Loucy (cell line): ENCODE measurements around the gene C7orf33.

Experiments
- H2AFZ ChIP-seq: fragments of 200-600 bp; sonication (generic); 2 replicates; pipeline ENCODE4 v1.6.0; 2016; ENCODE audit warnings: antibody characterized with exemption, mild to moderate bottlenecking, low read length, moderate library complexity
- H3F3A ChIP-seq: fragments of 200-600 bp; 2 replicates; pipeline ENCODE4 v1.6.0; 2016; ENCODE audit warnings: antibody characterized with exemption, low read depth, mild to moderate bottlenecking
- H3K27me3 ChIP-seq: fragments of 200-600 bp; sonication (generic); 2 replicates; pipeline ENCODE4 v1.6.1; 2014; ENCODE audit warnings: low read length, mild to moderate bottlenecking; ENCODE audit not compliant: insufficient read depth, poor library complexity, severe bottlenecking
- H3K36me3 ChIP-seq: fragments of 200-600 bp; sonication (generic); 2 replicates; pipeline ENCODE4 v1.6.1; 2016; ENCODE audit warnings: low read length; ENCODE audit not compliant: insufficient read depth
- H3K4me1 ChIP-seq: fragments of 200-600 bp; sonication (generic); 2 replicates; pipeline ENCODE4 v1.5.1; 2014; ENCODE audit warnings: low read length, mild to moderate bottlenecking; ENCODE audit not compliant: insufficient read depth, poor library complexity, severe bottlenecking
- H3K4me2 ChIP-seq: fragments of 200-600 bp; sonication (generic); 2 replicates; pipeline ENCODE4 v1.6.0; 2014; ENCODE audit warnings: antibody characterized with exemption, low read length, low read depth, mild to moderate bottlenecking; ENCODE audit not compliant: poor library complexity, severe bottlenecking
- H3K4me3 ChIP-seq: fragments of 200-600 bp; sonication (generic); 2 replicates; pipeline ENCODE4 v1.5.1; 2014; ENCODE audit warnings: low read length, mild to moderate bottlenecking, mixed read lengths; ENCODE audit not compliant: poor library complexity, severe bottlenecking
- H3K79me2 ChIP-seq: fragments of 200-600 bp; sonication (generic); 2 replicates; pipeline ENCODE4 v1.6.1; 2014; ENCODE audit warnings: low read length; ENCODE audit not compliant: insufficient read depth
- H3K9ac ChIP-seq: fragments of 200-600 bp; sonication (generic); 2 replicates; pipeline ENCODE4 v1.6.0; 2014; ENCODE audit warnings: mild to moderate bottlenecking, low read depth, low read length, moderate library complexity; ENCODE audit not compliant: poor library complexity, severe bottlenecking
- H3K9me2 ChIP-seq: fragments of 200-600 bp; sonication (generic); replicated peaks from 2 replicates; pipeline ENCODE4 v1.6.1; 2016; ENCODE audit warnings: low read depth, low read length, mixed read lengths
- H3K9me3 ChIP-seq: fragments of 200-600 bp; sonication (generic); 2 replicates; pipeline ENCODE4 v1.6.1; 2014; ENCODE audit warnings: mild to moderate bottlenecking, antibody characterized with exemption, low read length, low read depth; ENCODE audit not compliant: insufficient read depth
- H4K20me1 ChIP-seq: fragments of 200-600 bp; sonication (generic); 2 replicates; pipeline ENCODE4 v1.6.0; 2014; ENCODE audit warnings: antibody characterized with exemption, low read length, mild to moderate bottlenecking; ENCODE audit not compliant: insufficient read depth, poor library complexity, severe bottlenecking
- EZH2phosphoT487 ChIP-seq: fragments of 200-600 bp; IDR thresholded peaks from 2 replicates; pipeline ENCODE4 v1.6.1; 2018; ENCODE audit warnings: antibody characterized with exemption, mild to moderate bottlenecking, moderate library complexity, borderline replicate concordance
- TF ChIP-seq, protein P1 (sequence below): fragments of 200-600 bp; sonication (generic); conservative IDR thresholded peaks from 2 replicates; pipeline ENCODE4 v1.5.1; 2014; ENCODE audit warnings: mild to moderate bottlenecking, antibody characterized with exemption, low read length

The C7orf33 gene

DNA sequence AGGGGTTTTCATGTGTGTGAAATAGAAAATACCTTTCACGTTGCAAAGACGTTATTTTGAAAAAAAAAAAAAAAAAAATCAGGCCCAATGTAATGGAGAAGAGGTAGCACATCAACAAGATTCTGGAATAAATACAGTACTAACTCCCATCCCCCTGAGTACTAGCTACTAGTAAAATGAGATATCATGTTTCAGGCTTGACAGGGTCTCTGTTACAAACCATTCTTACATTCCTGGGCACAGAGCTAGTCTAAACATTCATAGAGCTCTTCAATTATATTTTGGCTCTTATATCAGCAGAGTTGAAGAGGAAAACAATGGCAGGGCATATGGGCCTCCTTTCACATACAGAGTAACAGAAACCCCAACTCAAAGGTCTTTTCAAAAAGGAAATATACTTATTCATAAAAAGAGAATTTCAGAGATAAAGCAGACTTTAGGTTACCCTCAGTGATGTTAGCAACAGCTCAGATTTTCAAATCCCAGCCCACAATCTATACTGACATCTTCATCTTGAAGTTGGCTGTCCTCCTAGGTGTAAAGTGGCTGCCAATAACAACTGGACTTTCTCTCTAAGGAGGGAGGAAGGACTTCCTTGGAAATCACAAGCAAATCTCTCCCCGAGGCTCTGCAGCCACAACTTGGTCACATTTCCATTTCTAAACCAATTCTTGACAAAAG lies 18.6 kb downstream of the C7orf33 start:
- no peak for TF ChIP-seq EZH2phosphoT487
- TF ChIP-seq, protein P1, sequence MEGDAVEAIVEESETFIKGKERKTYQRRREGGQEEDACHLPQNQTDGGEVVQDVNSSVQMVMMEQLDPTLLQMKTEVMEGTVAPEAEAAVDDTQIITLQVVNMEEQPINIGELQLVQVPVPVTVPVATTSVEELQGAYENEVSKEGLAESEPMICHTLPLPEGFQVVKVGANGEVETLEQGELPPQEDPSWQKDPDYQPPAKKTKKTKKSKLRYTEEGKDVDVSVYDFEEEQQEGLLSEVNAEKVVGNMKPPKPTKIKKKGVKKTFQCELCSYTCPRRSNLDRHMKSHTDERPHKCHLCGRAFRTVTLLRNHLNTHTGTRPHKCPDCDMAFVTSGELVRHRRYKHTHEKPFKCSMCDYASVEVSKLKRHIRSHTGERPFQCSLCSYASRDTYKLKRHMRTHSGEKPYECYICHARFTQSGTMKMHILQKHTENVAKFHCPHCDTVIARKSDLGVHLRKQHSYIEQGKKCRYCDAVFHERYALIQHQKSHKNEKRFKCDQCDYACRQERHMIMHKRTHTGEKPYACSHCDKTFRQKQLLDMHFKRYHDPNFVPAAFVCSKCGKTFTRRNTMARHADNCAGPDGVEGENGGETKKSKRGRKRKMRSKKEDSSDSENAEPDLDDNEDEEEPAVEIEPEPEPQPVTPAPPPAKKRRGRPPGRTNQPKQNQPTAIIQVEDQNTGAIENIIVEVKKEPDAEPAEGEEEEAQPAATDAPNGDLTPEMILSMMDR, result no peak
- no peaks in the 10 kb centered on the region for H3K79me2 ChIP-seq
- H4K20me1 ChIP-seq, result no peaks in the 10 kb centered on the region
- H3K9me3 ChIP-seq, result no peaks in the 10 kb centered on the region
- no peak overlapping the region for H3K9ac ChIP-seq
- H3K4me3 ChIP-seq, result no peak overlapping the region
- no peaks in the 10 kb centered on the region for H3K36me3 ChIP-seq
- H2AFZ ChIP-seq, result no peak overlapping the region
- no peaks in the 10 kb centered on the region for H3K4me1 ChIP-seq
- H3F3A ChIP-seq, result no peaks in the 10 kb centered on the region
- no peaks in the 10 kb centered on the region for H3K27me3 ChIP-seq
- H3K4me2 ChIP-seq, result no peak overlapping the region
- no peaks in the 10 kb centered on the region for H3K9me2 ChIP-seq

DNA sequence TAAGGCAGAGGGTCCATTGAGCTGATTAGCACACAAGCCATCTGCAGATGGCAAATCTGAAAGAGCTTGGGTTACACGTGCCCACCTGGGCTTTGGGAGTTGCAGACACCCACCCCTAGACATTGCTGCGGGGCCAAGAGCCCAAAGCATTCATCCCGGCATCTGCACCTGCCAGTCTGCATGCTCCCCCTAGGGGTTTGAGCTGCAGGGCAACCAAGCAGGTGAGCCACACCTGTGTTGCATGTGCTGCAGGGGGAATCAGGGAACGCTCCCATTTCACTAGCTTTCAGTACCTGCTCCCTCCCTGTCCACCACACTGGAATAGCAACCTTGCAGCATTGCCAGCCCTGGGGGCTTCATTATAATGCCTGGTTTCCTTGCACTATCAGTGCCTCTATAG lies 21.1 kb downstream of the C7orf33 start:
- Histone ChIP-seq H3K9me2 (no peaks in the 10 kb centered on the region), H4K20me1 (no peaks in the 10 kb centered on the region), H3K4me2 (no peak overlapping the region), H3K4me3 (no peak overlapping the region), H3K79me2 (no peaks in the 10 kb centered on the region), H3F3A (no peaks in the 10 kb centered on the region), H3K9ac (no peak overlapping the region), H3K9me3 (no peaks in the 10 kb centered on the region), H3K4me1 (no peaks in the 10 kb centered on the region), H2AFZ (no peak overlapping the region), H3K36me3 (no peaks in the 10 kb centered on the region), H3K27me3 (no peaks in the 10 kb centered on the region)
- TF ChIP-seq, protein P1, result no peak

DNA sequence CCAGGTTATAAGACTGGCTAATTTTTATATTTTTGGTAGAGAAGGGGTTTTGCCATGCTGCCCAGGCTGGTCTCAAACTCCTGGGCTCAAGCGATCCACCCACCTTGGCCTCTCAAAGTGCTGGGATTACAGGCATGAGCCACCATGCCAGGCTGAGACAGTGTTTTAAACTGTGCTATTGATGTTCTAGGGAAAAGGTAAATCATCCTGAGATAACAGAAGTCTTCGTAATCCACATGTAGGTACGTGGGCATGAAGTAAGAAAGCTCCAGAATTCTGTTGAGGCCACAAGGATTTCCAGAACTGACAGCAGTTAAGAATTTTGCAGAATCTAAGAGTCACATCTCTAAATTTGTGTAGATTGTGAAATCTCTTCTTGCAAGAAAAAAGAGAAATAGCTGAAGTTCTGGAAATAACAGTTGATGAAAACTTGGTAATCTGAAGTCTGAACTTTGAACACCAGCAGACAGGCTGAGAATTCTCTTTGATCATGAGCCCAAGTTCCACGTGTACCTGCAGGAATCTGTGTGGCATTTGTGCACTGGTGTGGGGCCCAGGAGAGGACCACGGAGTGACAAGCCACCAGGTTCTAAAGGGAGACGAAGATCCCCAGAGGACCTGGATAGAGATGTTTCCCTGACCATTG lies 24.6 kb downstream of the C7orf33 start:
- no peaks in the 10 kb centered on the region for H3K9me2 ChIP-seq
- H2AFZ ChIP-seq, result no peak overlapping the region
- no peak overlapping the region for H3K4me3 ChIP-seq
- no peaks in the 10 kb centered on the region for H3K79me2 ChIP-seq
- no peaks in the 10 kb centered on the region for H3K4me1 ChIP-seq
- TF ChIP-seq EZH2phosphoT487, result no peak
- TF ChIP-seq, protein P1, result no peak
- peaks cover 2% of the 10 kb centered on the region; the same call in 1 of the 2 replicates for H3K9me3 ChIP-seq
- H3K9ac ChIP-seq, result no peak overlapping the region
- no peaks in the 10 kb centered on the region for H3K36me3 ChIP-seq
- no peaks in the 10 kb centered on the region for H4K20me1 ChIP-seq
- no peak overlapping the region for H3K4me2 ChIP-seq
- no peaks in the 10 kb centered on the region for H3K27me3 ChIP-seq
- no peaks in the 10 kb centered on the region for H3F3A ChIP-seq
